Brain microvascular endothelial cell (primary cell): ENCODE data around the gene PIN4.
"Not testable (repeated sequence)": the region's sequence is repeated elsewhere in the genome, so short reads cannot be mapped to it uniquely, and the experiment has no call there.

Source experiments
- DNase-seq: peaks from one replicate; pipeline ENCODE4 v3.0.0-alpha.2; 2020
- H3K27ac ChIP-seq: fragments of 250-450 bp; sonication (Bioruptor Pico); 2 replicates; pipeline ENCODE4 v1.5.1; 2020; ENCODE audit warnings: mild to moderate bottlenecking, moderate library complexity
- H3K27me3 ChIP-seq: fragments of 250-450 bp; sonication (Bioruptor Pico); replicated peaks from 2 replicates; pipeline ENCODE4 v1.5.1; 2020; ENCODE audit warnings: mild to moderate bottlenecking
- H3K36me3 ChIP-seq: fragments of 250-450 bp; sonication (Bioruptor Pico); replicated peaks from 2 replicates; pipeline ENCODE4 v1.5.1; 2020; ENCODE audit warnings: mild to moderate bottlenecking
- H3K4me3 ChIP-seq: 2 replicates; pipeline ENCODE4 v1.5.1; 2011; ENCODE audit warnings: low read depth, mild to moderate bottlenecking, control low read depth, low read length, moderate library complexity
- in situ Hi-C: cut with HindIII; loops from 2 replicates; pipeline ENCODE4 v1.10.0; 2017; ENCODE audit warnings: low sequenced_read_pairs, low pct_ligation_motif_present
- TF ChIP-seq, protein P1 (sequence below): IDR thresholded peaks from 2 replicates; pipeline ENCODE4 v1.5.1; 2011; ENCODE audit warnings: low read depth, mild to moderate bottlenecking, moderate library complexity, low read length, control low read depth, inconsistent platforms; ENCODE audit errors: missing control alignments

Gene PIN4

DNA sequence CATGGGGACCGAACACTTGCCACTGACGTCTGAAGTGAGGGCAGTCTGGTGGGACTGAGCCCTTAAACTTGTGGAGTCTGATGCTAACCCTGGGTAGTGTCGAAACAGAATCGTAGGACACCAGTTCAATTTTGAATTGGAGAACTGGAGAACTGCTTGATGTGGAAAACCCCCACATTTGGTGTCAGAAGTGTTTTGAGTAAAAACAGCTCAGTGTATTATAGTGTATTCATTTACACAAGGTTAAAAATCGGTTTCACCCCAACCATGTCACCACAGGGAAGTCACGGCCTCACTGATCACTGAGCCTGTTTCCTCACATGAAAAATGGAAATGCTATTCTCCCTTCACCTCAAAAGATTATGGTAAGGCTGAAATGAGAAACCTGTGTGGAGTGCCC, 21.9 kb downstream of the PIN4 start:
- in situ Hi-C loops: no loop called here
- TF ChIP-seq, protein P1, sequence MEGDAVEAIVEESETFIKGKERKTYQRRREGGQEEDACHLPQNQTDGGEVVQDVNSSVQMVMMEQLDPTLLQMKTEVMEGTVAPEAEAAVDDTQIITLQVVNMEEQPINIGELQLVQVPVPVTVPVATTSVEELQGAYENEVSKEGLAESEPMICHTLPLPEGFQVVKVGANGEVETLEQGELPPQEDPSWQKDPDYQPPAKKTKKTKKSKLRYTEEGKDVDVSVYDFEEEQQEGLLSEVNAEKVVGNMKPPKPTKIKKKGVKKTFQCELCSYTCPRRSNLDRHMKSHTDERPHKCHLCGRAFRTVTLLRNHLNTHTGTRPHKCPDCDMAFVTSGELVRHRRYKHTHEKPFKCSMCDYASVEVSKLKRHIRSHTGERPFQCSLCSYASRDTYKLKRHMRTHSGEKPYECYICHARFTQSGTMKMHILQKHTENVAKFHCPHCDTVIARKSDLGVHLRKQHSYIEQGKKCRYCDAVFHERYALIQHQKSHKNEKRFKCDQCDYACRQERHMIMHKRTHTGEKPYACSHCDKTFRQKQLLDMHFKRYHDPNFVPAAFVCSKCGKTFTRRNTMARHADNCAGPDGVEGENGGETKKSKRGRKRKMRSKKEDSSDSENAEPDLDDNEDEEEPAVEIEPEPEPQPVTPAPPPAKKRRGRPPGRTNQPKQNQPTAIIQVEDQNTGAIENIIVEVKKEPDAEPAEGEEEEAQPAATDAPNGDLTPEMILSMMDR: no peak
- DNase-seq: no peak
- Histone ChIP-seq H3K27ac (no peak overlapping the region), H3K4me3 (no peak overlapping the region), H3K27me3 (peaks cover 7% of the 10 kb centered on the region), H3K36me3 (no peaks in the 10 kb centered on the region)

DNA sequence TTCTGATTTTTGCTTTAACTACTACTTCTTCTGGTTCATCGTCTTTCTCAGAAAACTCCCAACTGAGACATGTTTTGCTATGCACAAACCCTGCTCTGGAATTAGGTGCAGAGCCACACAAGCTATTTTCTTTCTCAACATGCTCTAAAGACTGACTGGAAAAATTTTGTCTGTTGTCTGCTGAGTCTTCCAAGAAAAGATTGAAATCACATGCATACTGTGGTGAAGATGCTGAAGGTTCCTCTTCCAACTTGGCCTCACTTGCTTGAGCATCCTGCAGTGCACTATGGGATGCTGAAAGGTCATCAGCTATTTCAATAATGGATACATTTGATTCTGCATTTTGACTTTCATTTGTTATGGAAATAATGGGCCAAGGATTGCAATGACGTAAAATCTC, 24.1 kb downstream of the PIN4 start:
- peaks cover 7% of the 10 kb centered on the region for H3K27me3 ChIP-seq
- DNase-seq: no peak
- TF ChIP-seq, protein P1: no peak
- H3K27ac ChIP-seq: no peak overlapping the region
- no peak overlapping the region for H3K4me3 ChIP-seq
- in situ Hi-C loops: no loop called here
- H3K36me3 ChIP-seq: no peaks in the 10 kb centered on the region

- H3K27ac ChIP-seq: no peak overlapping the region
- no peak for DNase-seq
- no peak overlapping the region for H3K4me3 ChIP-seq
- H3K27me3 ChIP-seq: peaks cover 7% of the 10 kb centered on the region
- in situ Hi-C loops: no loop called here
- TF ChIP-seq, protein P1: no peak
- H3K36me3 ChIP-seq: no peaks in the 10 kb centered on the region
These were observed 25.8 kb downstream of the PIN4 start for GRCh38 chrX:72207366-72207765.

GRCh38 chrX:72208126-72208800, 26.7 kb downstream of the PIN4 start:
- in situ Hi-C loops: no loop called here
- TF ChIP-seq, protein P1: no peak
- Histone ChIP-seq H3K4me3 (no peak overlapping the region), H3K27me3 (peaks cover 6% of the 10 kb centered on the region), H3K27ac (no peak overlapping the region), H3K36me3 (no peaks in the 10 kb centered on the region)
- DNase-seq: no peak

DNA sequence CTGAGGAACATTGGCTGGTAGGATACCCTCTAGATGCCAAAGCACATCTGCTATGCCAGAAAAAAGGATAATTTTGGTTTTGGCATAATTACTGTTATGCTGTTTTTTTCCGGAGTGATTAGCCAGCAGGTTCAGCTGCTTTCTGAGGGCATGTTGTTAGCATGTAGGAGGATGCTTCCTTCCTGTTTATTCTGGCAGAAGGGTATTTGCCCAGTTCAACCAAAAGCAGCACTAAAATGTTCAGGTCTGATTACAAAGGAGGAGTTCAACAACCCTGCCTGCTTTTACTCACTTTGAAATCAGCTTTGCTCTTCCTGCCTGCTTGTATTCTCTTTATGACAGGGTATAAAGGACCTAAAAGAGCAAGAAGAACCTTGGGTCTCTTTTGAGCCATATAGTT, 35.4 kb downstream of the PIN4 start:
- TF ChIP-seq, protein P1: no peak
- no peak for DNase-seq
- Histone ChIP-seq H3K4me3 (no peak overlapping the region), H3K27ac (no peak overlapping the region), H3K27me3 (peaks cover 4% of the 10 kb centered on the region), H3K36me3 (no peaks in the 10 kb centered on the region)
- in situ Hi-C loops: no loop called here

- DNase-seq, H3K36me3 ChIP-seq, H3K27ac ChIP-seq, in situ Hi-C loops, H3K27me3 ChIP-seq, H3K4me3 ChIP-seq: not testable (repeated sequence)
These were observed 38.8 kb downstream of the PIN4 start for GRCh38 chrX:72220375-72220774.
